ENCODE results near the gene UBAP2L.
"Not testable (repeated sequence)": the region's sequence is repeated elsewhere in the genome, so short reads cannot be mapped to it uniquely, and the experiment has no call there.

Gene UBAP2L

GRCh38 chr1:154205778-154206177 lies 15.0 kb upstream of the UBAP2L start:
- DNase-seq (ENCODE audit: low spot score): not testable (repeated sequence)

GRCh38 chr1:154206196-154206595 lies 14.6 kb upstream of the UBAP2L start, which contains the start of gene CFAP141:
TSS of gene CFAP141 (minus strand) at chr1:154206333. CDS start at chr1:154206307, 26 bp downstream.
- peak; percentile 80 for DNase-seq (ENCODE audit: low spot score)

- no peak for DNase-seq (ENCODE audit: low spot score)
Measured at GRCh38 chr1:154207262-154207661, 13.5 kb upstream of the UBAP2L start.

GRCh38 chr1:154208677-154209388 lies 11.9 kb upstream of the UBAP2L start:
- DNase-seq (ENCODE audit: low spot score): no peak

GRCh38 chr1:154212083-154212482 lies 8.7 kb upstream of the UBAP2L start:
- DNase-seq (ENCODE audit: low spot score): no peak

- DNase-seq (ENCODE audit: low spot score): no peak
Measured at GRCh38 chr1:154213274-154213673, 7.5 kb upstream of the UBAP2L start.

GRCh38 chr1:154218545-154218944 lies 2.2 kb upstream of the UBAP2L start:
- no peak for DNase-seq (ENCODE audit: low spot score)

- peak; percentile 57 for DNase-seq (ENCODE audit: low spot score)
Measured at GRCh38 chr1:154219541-154219940, 1.2 kb upstream of the UBAP2L start.

GRCh38 chr1:154220970-154221277 lies 169 bp downstream of the UBAP2L start:
- DNase-seq (ENCODE audit: low spot score): no peak

GRCh38 chr1:154221278-154222001 lies 685 bp downstream of the UBAP2L start:
- DNase-seq (ENCODE audit: low spot score): peak; percentile 78

- no peak for DNase-seq (ENCODE audit: low spot score)
Measured at GRCh38 chr1:154222518-154222917, 1.8 kb downstream of the UBAP2L start.

GRCh38 chr1:154222918-154223317 lies 2.2 kb downstream of the UBAP2L start:
- DNase-seq (ENCODE audit: low spot score): no peak

GRCh38 chr1:154223621-154224020 lies 2.9 kb downstream of the UBAP2L start:
- DNase-seq (ENCODE audit: low spot score): no peak

GRCh38 chr1:154225370-154225769 lies 4.6 kb downstream of the UBAP2L start:
- no peak for DNase-seq (ENCODE audit: low spot score)

GRCh38 chr1:154231112-154231511 lies 10.4 kb downstream of the UBAP2L start:
- not testable (repeated sequence) for DNase-seq (ENCODE audit: low spot score)

- not testable (repeated sequence) for DNase-seq (ENCODE audit: low spot score)
Measured at GRCh38 chr1:154233127-154233526, 12.4 kb downstream of the UBAP2L start.

- no peak for DNase-seq (ENCODE audit: low spot score)
Measured at GRCh38 chr1:154236855-154237254, 16.1 kb downstream of the UBAP2L start.

GRCh38 chr1:154237435-154237834 lies 16.7 kb downstream of the UBAP2L start:
- no peak for DNase-seq (ENCODE audit: low spot score)

- no peak for DNase-seq (ENCODE audit: low spot score)
Measured at GRCh38 chr1:154237880-154238506, 17.2 kb downstream of the UBAP2L start.

GRCh38 chr1:154239491-154239890 lies 18.7 kb downstream of the UBAP2L start:
- DNase-seq (ENCODE audit: low spot score): no peak

GRCh38 chr1:154240294-154240833 lies 19.6 kb downstream of the UBAP2L start:
- no peak for DNase-seq (ENCODE audit: low spot score)

- no peak for DNase-seq (ENCODE audit: low spot score)
Measured at GRCh38 chr1:154241703-154242351, 21.1 kb downstream of the UBAP2L start.

Data from NAMALWA (cell line).